Erythroblast (primary cell): Measurements from ENCODE around the gene STIM1.

Source experiments
- GATA1 ChIP-seq: IDR thresholded peaks from 2 replicates; pipeline ENCODE4 v1.6.1; 2011; ENCODE audit warnings: low read depth, mild to moderate bottlenecking, control low read depth, low read length, moderate library complexity
- POLR2A ChIP-seq: IDR thresholded peaks from 2 replicates; pipeline ENCODE4 v1.6.1; 2011; ENCODE audit warnings: mild to moderate bottlenecking, low read length

DNA sequence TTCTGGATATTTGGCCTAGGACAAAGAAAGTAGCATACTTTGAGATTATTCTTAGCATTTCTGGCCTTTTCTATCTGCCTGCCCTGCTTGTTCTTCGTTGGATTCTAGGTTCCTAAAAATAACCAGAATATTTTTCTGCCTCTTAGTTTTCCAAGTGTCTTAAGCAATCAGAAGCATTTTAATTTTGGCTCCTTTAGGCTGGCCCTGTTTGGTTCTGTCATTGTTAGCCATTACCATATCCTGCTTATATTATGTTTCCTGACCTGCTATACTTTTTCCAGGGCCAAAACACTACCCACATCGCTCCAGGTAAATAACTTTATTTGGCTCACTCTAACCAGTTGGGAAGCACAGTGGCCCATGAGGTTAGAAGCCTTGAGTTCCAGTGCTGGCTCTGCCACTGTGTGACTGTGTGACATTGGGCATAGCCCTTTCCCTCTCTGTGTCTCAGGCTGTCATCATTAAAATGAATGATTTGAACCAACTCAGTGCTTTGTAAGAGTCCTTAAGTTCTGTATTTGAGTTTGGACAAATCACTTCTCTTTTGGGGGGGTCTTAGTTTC is 91.1 kb downstream of the STIM1 start:
- TF ChIP-seq POLR2A: no peak
- no peak for TF ChIP-seq GATA1
